DLD1 (cell line): ENCODE results near the gene ZNF433.
"Not testable (repeated sequence)": the region's sequence is repeated elsewhere in the genome, so short reads cannot be mapped to it uniquely, and the experiment has no call there.

Experiments used
- in situ Hi-C: cut with HindIII; loops from 2 replicates; pipeline ENCODE4 v1.10.0; 2017; ENCODE audit warnings: low sequenced_read_pairs

ZNF433 gene

GRCh38 chr19:11991921-11992320 is 43.6 kb downstream of the ZNF433 start:
- in situ Hi-C loops = not testable (repeated sequence)

DNA sequence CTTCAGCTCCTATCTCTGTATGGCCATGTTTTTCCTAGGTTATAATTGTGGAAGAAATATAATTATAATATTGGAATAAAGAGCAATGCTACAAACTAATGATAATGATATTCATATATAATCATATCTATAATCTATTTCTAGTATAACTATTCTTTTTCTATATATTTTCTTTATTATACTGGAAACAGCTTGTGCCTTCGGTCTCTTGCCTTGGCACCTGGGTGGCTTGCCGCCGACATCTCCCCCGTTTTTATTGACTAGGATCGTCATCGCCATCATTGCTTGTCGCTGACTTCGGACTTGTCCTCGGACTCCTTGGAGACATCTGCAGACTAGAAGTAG is 46.4 kb downstream of the ZNF433 start:
- in situ Hi-C loops = no loop called here

DNA sequence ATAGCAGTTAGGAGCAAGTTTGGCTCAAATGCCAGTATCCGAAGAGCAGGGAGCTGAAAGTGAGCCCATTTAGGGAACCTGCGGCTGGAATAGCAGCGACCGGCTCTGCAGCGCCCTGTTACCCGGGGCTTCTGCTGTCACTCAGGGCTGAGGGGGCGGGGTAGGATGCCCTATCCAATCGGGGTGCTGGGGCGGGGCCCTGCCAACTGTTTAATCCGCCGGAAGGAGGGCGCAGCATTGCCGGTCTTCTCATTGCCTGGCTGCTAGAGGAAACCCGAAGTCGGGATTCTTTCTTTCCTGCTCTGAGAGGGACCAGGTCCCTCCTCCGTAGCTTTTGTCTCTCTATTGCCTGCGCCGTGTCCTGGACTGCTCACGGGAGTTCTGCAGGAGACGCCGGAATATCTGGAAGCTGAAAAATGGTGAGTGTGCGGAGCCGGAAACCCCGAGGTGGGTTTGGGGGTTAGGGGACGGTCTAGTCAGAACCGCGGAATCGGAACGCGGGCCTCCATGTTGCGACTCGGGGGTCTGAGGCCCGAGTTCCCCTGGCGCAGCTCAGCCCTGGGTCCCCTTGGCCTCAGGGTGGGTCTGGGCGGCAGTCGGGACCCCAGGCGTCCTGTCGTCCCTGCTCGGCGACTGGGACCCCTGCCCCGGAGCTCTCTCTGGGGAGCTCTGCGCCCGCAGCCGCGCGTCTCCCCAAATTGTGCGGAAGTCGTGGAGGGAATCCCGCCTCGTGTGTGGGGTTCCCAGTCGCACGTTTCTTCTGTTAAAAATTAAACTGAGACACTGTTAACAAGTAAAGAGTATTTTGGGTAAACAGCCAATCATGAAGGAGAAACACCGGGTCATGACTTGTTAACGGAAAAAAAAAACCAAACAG is 47.8 kb downstream of the ZNF433 start:
- in situ Hi-C loops = no loop called here

GRCh38 chr19:11986754-11987153 is 48.7 kb downstream of the ZNF433 start:
- in situ Hi-C loops = no loop called here

- in situ Hi-C loops = no loop called here
Observed at GRCh38 chr19:11984986-11985385, 50.5 kb downstream of the ZNF433 start.

- in situ Hi-C loops = no loop called here
Observed at GRCh38 chr19:11982526-11982925, 53.0 kb downstream of the ZNF433 start.

GRCh38 chr19:11979527-11979926 is 56.0 kb downstream of the ZNF433 start:
- in situ Hi-C loops = no loop called here

DNA sequence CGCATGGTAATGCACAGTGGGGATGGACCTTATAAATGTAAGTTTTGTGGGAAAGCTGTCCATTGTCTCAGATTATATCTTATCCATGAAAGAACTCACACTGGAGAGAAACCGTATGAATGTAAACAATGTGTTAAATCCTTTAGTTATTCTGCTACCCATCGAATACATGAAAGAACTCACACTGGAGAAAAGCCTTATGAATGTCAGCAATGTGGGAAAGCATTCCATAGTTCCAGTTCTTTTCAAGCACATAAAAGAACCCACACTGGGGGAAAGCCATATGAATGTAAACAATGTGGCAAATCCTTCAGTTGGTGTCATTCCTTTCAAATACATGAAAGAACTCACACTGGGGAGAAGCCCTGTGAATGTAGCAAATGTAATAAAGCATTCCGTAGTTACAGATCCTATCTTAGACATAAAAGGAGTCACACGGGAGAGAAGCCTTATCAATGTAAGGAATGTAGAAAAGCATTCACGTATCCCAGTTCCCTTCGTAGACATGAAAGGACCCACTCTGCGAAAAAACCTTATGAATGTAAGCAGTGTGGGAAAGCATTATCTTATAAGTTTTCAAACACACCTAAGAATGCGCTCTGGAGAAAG is 56.9 kb downstream of the ZNF433 start:
- in situ Hi-C loops = no loop called here

DNA sequence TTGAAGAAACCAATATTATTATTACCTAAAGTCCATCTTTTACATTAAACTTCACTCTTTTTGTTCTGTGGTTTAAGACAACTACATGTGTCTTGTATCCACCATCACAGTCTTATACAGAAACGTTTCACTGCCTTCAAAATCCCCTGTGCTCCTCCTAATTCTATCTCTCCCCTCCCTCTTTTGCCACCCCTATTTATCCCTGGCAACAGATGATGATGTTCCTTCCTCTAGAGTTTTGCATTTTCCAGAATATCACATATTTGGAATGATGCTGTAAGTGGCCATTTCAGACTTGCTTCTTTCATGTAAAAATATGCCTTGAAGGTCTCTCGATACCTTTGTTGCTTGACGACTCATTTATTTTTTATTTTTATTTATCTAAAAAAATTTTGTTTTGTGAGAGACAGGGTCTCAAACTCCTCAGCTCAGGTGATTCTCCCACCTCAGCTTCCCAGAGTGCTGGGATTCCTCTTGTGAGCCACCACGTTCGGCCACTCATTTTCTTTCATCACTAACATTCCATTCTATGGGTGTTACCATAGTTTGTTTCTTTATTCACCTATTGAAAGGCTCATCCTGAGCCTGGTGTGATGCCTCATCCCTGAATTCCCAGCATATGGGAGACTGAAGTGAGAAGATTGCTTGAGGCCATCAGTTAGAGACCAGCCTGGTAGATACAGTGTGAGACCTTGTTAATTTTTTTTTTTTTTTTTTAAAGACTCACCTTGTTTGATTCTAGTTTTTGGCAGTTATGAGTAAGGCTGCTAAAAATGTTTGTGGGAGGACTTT is 62.3 kb downstream of the ZNF433 start:
- in situ Hi-C loops = no loop called here

- in situ Hi-C loops = no loop called here
Observed at GRCh38 chr19:11971041-11971440, 64.4 kb downstream of the ZNF433 start.

- in situ Hi-C loops = no loop called here
Observed at GRCh38 chr19:11970174-11970573, 65.3 kb downstream of the ZNF433 start.

- in situ Hi-C loops = no loop called here
Observed at GRCh38 chr19:11964858-11965645, 70.4 kb downstream of the ZNF433 start, which contains the start of gene ZNF763. TSS of gene ZNF763 (plus strand) at chr19:11965040. CDS start at chr19:11965209, 169 bp downstream.
